A549 treated with RU486 at 1 μM for 4 hours (cell line): ENCODE results near the gene DACT2. TPM values are rescaled to one million over a fixed set of nuclear protein-coding genes. Genes with fewer than 3 reads are reported as not detected.

Source experiments
- total RNA-seq: library from RNA; stranded (reverse); fragments of 200-300 nt; extraction: Qiagen RNA extraction; gene quantifications from 5 replicates; pipeline ENCODE4 v1.2.3, GENCODE V29; 2022; ENCODE audit warnings: low read depth

DACT2 gene, protein sequence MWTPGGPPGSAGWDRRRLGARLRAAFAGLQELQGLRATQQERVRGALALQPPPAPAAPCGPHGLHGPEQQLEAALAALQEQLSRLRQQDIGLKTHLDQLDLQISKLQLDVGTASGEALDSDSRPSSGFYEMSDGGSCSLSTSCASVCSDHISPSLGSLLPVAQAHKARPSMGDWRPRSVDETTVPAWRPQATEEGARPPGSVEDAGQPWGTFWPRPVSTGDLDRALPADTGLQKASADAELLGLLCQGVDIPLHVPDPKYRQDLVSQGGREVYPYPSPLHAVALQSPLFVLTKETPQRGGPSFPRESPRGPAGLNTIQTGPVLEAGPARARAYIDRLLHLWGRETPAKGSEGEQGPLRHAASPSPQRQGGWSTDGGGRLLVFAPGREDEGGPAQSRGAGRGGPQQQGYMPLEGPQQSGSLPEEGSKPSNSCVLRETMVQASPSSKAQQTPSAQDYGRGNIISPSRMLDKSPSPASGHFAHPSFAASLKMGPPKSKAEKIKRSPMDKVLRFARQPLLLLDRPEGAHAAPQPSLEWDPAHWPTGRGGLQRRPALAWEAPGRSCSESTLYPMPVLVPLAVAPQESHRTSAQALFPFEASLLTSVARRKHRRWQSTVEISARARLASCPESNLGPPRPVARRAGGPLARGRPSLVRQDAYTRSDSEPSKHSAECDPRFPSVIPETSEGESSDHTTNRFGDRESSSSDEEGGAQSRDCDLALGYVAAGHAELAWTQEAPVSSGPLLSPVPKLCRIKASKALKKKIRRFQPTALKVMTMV
- 0.07 to 0.65 TPM (median 0.25 TPM) in 5 replicates for total RNA-seq

DNA sequence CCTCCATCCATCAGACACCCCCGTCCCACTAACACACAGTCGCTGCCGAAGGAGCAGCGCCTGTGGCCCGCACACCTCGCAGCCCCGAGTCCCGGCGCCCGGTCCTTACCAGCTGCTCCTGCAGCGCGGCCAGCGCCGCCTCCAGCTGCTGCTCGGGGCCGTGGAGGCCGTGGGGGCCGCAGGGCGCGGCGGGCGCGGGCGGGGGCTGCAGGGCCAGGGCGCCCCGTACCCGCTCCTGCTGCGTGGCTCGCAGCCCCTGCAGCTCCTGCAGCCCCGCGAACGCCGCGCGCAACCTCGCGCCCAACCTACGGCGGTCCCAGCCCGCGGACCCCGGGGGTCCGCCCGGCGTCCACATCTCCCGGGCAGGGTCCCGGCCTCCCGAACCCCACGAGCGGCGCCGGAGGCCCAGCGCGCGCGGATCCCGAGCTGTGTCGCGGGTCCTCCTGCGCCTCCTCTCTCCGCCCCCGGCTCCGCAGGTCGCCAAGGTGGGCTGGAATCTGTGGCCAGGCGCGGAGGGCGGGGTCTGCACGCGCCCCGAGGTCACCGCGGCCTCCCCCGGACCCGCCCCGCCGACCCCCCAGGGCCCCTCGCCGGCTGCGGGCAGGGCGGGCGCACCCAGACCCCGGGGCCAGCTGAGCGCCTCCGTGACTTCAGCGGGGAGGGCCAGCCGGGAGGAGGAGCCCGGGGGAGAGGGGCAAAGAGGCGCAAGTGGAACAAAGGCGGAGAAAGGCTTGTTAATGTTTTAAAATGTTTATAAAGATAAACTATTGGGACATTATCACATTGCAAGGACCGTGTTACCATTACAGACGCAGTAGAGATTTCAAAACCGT lies at the start of gene DACT2:
Gene DACT2 (minus strand): TSS at position 499 of the 833 bp plus-strand sequence. CDS start 144 bp downstream, at position 355.

Other genes starting within 250 kb of the DACT2 start
- 0.01 to 0.12 TPM (median 0.06 TPM) in 3 of 5 replicates, not detected in the others for gene FRMD1, start 240.6 kb downstream of the DACT2 start, total RNA-seq
- gene SMOC2, start 121.4 kb upstream of the DACT2 start, total RNA-seq, result not detected in 5 replicates